Fibroblast of skin of scalp (primary cell): ENCODE data around the gene OTUD6A.
"Not testable (repeated sequence)": the region's sequence is repeated elsewhere in the genome, so short reads cannot be mapped to it uniquely, and the experiment has no call there.

Source experiments
- DNase-seq: peaks from one replicate; pipeline ENCODE4 v3.0.0-alpha.2; 2013

OTUD6A gene

GRCh38 chrX:70049406-70049805 lies 12.9 kb upstream of the OTUD6A start:
- no peak for DNase-seq

DNA sequence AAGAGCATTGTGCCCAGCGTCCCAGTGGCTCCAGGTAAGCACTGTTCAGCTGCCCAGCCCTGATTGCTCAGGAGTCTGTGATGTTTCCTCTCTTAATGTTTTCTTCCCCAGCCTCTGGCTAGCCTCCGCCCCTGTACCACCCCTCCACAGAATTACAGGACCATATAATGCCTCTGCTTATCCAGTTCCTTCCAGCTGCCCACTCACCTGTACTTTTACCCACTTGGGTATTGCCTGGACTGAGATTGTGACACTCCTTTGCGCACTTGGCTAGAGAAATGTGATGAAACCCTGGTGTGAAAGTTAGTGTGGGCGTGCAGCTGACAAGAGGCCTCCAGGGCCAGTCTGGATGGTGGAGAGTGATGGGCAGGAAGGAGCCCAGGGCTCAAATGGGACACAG lies 12.3 kb upstream of the OTUD6A start, which contains the start of gene AWAT2:
Gene AWAT2, minus strand, starts transcription at position 14 of the 400 bp plus-strand sequence. Its CDS starts 6 bp downstream, at position 8.
- no peak for DNase-seq

DNA sequence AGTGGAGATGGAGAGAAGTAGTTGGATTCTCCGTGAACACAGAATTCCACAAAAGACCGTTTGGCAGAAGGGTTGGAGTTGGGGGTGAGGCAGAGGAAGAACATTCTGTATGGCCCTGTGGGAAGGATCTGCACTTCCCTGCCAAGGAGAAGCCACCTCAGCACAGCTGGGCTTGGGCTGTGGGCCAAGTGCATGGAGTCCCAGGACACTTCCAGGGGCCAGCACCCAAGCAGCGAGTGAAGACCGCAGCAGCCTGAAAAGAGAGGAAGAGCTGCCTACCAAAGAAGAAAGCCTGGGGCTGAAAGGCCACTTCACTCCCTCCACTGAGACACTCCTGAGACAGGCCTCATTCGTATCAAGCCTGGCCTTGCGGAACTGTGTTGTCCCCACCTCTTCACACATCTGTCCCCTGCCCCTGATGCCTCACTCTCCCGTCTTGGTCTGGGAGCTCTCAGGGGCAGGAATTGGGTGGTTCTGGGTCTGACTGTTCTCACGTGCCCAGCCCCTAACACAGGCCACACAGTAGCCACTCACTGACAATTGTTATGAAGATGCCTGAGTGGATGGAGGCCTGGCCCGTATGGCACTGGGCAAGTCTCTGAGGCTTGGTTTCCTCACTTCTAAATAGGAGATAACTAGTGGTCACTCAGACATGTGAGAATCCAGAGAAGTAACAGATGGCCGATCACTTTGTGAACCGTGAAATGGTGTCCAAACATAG lies 9.2 kb upstream of the OTUD6A start:
- no peak for DNase-seq

DNA sequence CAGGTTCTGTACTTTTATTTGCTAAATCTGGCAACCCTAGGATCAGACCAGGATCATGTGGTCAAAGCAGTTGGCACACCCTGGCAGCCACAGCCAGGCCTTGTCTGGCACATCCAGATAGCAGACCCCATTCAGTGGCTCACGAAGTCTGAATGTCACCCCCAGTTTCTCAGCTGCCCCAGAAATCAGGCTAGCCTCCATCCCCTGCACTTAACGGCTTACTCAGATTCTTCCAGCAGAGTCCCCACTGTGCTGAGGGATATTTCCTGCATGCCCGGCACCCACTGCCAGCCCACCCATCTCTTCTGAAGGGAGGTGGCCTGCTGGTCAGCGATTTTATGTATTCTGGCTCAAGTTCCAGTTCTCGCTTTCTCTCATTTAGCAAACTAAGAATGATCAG lies 7.9 kb upstream of the OTUD6A start:
- no peak for DNase-seq

DNA sequence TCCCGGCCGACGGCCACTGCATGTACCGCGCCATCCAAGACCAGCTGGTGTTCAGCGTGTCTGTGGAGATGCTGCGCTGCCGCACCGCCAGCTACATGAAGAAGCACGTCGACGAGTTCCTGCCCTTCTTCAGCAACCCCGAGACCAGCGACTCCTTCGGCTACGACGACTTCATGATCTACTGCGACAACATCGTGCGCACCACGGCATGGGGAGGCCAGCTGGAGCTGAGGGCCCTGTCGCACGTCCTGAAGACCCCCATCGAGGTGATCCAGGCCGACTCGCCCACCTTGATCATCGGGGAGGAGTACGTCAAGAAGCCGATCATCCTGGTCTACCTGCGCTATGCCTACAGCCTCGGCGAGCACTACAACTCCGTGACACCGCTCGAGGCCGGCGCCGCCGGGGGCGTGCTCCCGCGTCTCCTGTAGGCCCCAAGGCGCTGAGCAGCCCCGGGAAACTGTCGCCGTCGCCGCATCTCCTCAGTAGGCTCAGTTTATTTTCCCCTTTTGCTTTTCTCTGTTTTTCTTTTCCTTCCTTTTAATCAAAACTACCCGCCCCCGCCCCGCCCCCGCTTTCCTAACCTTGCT lies 799 bp downstream of the OTUD6A start:
- no peak for DNase-seq

GRCh38 chrX:70066646-70067045 lies 4.4 kb downstream of the OTUD6A start:
- DNase-seq = no peak

- no peak for DNase-seq
Observed at GRCh38 chrX:70079297-70079696, 17.0 kb downstream of the OTUD6A start.

DNA sequence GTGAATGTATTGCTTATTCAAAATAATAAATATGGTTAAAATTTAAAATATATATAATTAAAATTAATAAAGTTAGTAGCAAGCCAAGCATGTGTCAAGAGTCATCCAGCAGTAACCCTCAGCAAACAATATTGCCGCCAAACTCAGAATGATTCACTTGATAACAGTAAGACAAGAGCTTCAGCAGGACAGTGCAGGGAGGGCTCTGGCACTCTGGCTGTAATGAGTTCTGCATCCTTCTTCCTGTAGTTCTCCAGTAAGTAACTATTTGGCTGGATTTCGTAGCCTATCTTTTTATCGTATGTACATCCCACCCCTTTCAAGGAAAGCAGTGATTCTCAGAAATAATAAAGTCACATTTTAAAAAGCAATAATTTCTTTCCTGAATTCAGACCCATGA lies 17.6 kb downstream of the OTUD6A start:
- DNase-seq = no peak

DNA sequence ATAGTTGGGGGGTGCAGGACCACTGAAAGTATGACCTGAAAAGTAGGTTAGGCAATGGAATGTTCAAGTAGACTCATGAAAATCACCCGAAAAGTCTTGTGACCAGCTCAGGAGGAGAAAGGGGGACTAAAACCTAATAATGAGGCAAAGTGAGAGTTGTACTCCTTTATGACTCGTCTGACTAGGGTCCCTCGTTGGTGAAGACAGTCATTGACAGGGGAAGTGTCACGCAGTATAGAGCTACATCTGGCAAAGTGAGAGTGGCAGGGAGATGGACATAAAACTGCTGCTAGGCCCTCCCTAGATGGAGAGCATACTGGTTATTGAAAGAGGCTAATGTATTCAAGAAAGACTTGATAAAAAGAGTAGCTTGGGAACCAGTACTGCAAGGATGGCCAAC lies 20.5 kb downstream of the OTUD6A start:
- no peak for DNase-seq

GRCh38 chrX:70084592-70085240 lies 22.5 kb downstream of the OTUD6A start:
- DNase-seq = no peak

DNA sequence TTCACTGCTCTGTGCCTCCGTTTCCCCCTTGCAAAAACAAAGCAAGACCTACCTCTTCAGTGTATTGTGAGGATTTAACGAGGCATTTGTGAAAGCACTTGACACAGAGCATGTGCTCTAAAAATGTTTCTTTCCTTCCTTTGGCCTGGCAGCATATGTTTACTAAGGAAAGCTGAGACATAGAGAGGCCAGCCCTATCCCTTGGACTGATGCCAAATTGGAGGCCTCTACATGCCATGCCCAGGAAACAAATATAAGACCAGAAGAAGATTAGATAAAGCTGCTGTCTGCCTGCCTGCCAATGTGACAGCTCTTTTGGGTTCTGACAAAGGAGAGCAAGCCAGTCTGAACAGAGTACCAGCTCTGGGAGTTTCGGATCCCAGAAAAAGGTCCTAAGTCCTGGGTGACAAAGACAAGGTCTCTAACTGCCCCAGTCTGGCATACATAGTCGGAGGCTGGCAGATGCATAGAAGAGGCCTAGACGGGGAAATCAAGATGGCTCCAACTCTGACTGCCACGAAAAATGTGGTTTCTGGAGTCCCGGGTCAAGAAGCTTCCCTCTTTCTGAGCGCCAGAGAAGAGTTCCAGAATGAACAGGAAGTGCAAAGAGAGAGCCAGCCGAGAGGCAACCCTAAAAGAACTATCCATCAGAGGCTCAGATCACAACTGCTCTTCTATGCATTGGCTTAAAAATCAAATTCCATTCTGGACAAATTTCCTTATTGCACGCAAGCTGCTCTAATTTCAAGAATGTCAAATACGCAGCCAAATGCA lies 25.8 kb downstream of the OTUD6A start:
- peak; percentile 48 for DNase-seq

GRCh38 chrX:70088751-70089150 lies 26.5 kb downstream of the OTUD6A start:
- DNase-seq = no peak

GRCh38 chrX:70089604-70090297 lies 27.5 kb downstream of the OTUD6A start:
- peak; percentile 82 for DNase-seq

DNA sequence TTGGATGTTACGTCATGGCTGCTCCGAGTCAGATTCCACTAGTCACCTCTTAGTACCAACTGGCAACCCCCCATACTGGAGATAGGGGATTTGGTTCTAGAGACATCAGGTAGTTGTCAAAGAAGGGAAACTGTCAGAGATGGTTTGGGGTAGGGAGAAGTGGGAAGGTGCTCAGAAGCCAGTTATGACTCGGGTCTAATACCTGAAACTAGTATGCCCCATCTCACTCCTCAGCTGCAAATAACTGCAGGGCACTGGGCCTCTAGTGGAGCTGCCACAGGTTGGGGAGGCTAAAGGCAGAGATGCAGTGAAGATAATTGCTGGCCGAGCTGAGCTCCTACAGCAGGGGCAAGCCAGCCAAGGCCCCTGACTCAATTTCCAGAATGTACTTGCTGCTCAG lies 30.0 kb downstream of the OTUD6A start:
- no peak for DNase-seq

GRCh38 chrX:70096052-70096451 lies 33.8 kb downstream of the OTUD6A start:
- DNase-seq = peak; percentile 19

DNA sequence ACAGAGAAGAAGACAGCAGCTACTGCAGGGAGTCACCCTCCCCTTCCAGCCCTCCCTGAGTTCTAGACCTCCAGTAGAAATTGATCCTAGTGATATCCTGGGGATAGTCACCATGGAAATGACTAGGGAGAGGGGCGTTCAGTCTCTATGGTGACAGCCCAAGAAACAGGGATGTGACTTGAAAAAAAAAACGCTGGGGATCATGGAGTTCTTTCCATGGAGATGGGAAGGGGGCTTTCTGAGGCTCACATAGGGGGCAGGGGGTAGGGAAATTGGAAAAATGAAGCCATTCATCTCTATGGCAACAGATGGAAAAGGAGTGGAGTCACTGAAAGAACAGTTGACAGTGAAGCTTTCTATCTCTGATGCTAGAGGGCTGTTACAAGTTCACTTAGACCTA lies 43.0 kb downstream of the OTUD6A start:
- no peak for DNase-seq

- not testable (repeated sequence) for DNase-seq
Observed at GRCh38 chrX:70111436-70112026, 49.3 kb downstream of the OTUD6A start.
